ENCODE results near the gene ZMIZ1. TPM values are rescaled to one million over a fixed set of nuclear protein-coding genes. Genes with fewer than 3 reads are reported as not detected.

The ZMIZ1 gene
- total RNA-seq, 1 donor from 2014 or later, result 84.7 TPM

DNA sequence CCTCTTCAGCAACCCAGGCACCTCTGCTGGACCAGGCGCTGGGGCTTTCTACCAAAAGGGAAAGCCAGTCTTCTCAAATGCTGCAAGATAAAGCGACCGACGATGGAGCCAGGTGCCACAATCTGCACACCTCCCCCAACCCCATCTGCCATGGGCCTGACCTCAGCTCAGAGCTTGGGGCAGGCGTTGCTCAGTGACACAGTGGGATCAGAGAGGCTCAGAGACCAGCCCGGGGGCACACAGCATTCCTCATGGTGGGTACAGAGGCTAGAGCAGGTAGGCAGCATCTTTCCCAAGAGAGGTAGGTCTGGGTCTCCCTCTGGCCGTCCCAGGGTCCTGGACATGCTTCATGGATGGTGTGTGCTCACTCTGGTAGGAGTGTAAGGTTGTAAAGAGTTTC lies 56.3 kb downstream of the ZMIZ1 start:
- TF ChIP-seq CTCF (IDR thresholded peaks at IDR 0.05), result no peak
- intact Hi-C loops (cut with DNase I), result no loop called here
- H3K36me3 ChIP-seq, result peaks cover 53% of the 10 kb centered on the region
- H3K9me3 ChIP-seq, result no peaks in the 10 kb centered on the region
- H3K27ac ChIP-seq, result no peak overlapping the region
- H3K4me3 ChIP-seq, result no peak overlapping the region
- peaks cover 38% of the 10 kb centered on the region for H3K4me1 ChIP-seq
- ATAC-seq (no peak), DNase-seq (no peak)
- no peaks in the 10 kb centered on the region for H3K27me3 ChIP-seq

- Histone ChIP-seq H3K9me3 (no peaks in the 10 kb centered on the region), H3K4me3 (no peak overlapping the region), H3K36me3 (peaks cover 38% of the 10 kb centered on the region), H3K27ac (peak overlapping the region; percentile 51), H3K4me1 (peaks cover 38% of the 10 kb centered on the region), H3K27me3 (no peaks in the 10 kb centered on the region)
- TF ChIP-seq CTCF (IDR thresholded peaks at IDR 0.05), result no peak
- intact Hi-C loops (cut with DNase I), result no loop called here
- ATAC-seq (no peak), DNase-seq (no peak)
These were observed 57.8 kb downstream of the ZMIZ1 start for GRCh38 chr10:79126351-79127080.

DNA sequence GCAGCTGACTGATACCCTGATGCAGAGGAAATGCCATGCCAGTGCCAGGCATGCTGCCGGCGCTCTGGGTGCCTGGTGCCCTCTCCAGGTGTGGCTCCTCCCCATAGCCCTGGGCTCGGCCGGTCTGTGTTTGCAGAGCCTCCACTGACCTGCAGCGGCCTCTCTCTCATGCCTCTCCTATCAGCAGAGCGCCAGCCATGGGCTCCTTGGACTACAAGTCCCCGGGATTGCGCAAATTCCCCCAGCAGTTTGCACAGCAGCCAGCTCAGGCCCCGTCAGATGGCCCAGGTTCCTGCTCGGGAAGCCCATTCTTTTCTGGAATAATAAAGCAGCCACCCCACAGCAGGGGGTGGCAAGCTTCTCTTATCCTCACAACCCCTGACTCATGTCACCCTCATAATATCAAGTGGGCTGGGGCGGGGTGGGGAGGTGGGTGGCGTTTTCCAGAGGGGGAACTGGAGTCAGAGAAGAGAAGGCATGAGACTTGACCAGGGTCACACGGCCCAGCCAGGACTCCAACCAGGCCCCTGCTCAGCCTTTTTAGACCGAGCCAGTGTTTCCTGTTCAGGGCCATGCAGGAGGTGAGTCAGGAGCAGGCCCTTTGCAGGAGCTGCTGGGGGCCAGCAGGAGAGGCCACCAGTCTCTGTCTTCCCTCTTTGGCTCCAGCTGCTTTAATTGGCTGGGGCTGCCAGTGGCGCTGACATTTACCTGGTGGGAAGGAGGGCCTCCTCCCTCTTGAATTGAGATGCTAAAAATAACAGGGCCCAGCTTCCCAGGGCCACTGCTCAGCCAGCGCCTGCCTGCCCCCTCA lies 58.6 kb downstream of the ZMIZ1 start:
- peak; percentile 95 for ATAC-seq
- Histone ChIP-seq H3K9me3 (no peaks in the 10 kb centered on the region), H3K36me3 (peaks cover 31% of the 10 kb centered on the region), H3K4me3 (no peak overlapping the region), H3K27me3 (no peaks in the 10 kb centered on the region), H3K4me1 (peaks cover 43% of the 10 kb centered on the region), H3K27ac (peak overlapping the region; percentile 56)
- no peak for TF ChIP-seq CTCF (IDR thresholded peaks at IDR 0.05)
- DNase-seq, result peak; percentile 96
- intact Hi-C loops (cut with DNase I), result no loop called here

DNA sequence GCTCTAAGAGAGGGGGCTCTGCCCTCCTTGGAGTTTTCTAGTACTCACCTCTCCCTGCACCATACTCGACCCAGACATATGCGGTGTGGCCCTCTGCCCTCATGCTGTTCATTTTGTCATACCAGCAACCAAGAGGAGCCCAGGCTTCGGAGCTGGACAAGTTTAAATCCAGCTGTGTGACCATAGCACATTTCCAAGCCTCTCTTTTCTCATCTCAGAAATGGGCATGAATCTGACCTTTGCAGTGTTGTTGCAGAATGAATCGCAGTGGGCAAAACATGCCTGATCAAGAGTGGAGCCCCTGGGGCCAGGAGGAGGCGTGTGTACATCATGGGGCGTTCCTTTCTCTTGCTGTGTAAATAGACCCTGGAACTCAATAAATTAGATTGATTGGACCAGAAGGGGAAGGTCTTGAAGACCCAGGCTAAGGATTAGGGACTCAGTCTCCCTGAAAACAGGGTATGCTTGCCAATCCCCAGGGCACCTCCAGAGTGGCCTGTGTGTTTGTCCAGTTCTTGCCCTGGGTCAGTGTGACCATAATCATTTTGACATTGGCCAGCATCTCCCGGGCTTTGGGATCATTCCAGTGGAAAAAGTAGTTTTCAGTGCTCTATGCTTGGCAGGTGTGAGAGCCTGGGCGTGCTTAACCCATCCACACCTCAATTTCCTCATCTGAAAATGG lies 59.6 kb downstream of the ZMIZ1 start:
- Histone ChIP-seq H3K27me3 (no peaks in the 10 kb centered on the region), H3K9me3 (no peaks in the 10 kb centered on the region), H3K4me1 (peaks cover 48% of the 10 kb centered on the region), H3K27ac (peak overlapping the region; percentile 56), H3K4me3 (no peak overlapping the region), H3K36me3 (peaks cover 26% of the 10 kb centered on the region)
- DNase-seq, result no peak
- intact Hi-C loops (cut with DNase I), result no loop called here
- no peak for TF ChIP-seq CTCF (IDR thresholded peaks at IDR 0.05)
- ATAC-seq, result no peak

DNA sequence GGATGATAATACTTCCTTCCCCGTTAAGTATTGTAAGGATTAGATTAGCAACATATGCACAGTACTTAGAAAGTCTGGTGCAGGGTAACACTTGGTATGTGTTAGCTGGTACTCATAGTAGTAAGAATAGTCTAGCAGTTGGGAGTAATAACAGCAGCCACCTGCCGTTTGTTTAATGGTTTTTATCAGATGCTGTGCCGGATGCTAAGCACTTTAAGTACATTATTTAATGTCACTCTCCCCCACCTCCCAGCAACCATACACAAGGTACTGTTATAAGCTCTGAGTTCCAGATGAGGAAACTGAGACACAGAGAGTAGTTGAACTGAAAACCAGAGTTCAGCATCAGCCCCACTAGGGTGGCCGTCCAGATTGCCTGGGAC lies 60.1 kb downstream of the ZMIZ1 start:
- Histone ChIP-seq H3K27me3 (no peaks in the 10 kb centered on the region), H3K9me3 (no peaks in the 10 kb centered on the region), H3K36me3 (peaks cover 21% of the 10 kb centered on the region), H3K4me3 (no peak overlapping the region), H3K4me1 (peaks cover 48% of the 10 kb centered on the region), H3K27ac (peak overlapping the region; percentile 31)
- no peak for DNase-seq
- no peak for TF ChIP-seq CTCF (IDR thresholded peaks at IDR 0.05)
- intact Hi-C loops (cut with DNase I), result no loop called here
- ATAC-seq, result no peak
